HepG2 (cell line): ENCODE measurements around the gene AHCYL1. TPM values are rescaled to one million over a fixed set of nuclear protein-coding genes. Genes with fewer than 3 reads are reported as not detected.

Source experiments
- ATAC-seq: fragments of 200-7000 bp; cut with Tn5 transposase; 3 replicates; pipeline ENCODE4 v1.9.1; 2020; ENCODE audit warnings: mild to moderate bottlenecking, moderate library complexity
- BruUV-seq: library from RNA; stranded (reverse); fragments of 400-500 nt; replicated peaks from 2 replicates; lab custom pipeline; 2021; lab: Mats Ljungman, UMichigan
- CTCF ChIA-PET: fragments of 300-600 bp; formaldehyde crosslinking; extraction: SDS; loops from one replicate; lab custom pipeline; 2021; ENCODE audit warnings: low total read pairs, inconsistent platforms, low intra/inter-chr PET ratio; lab: Yijun Ruan, JAX
- POLR2A ChIA-PET: fragments of 350-600 bp; sonication (Branson Sonifier 250); formaldehyde crosslinking; loops from one replicate; lab custom pipeline; 2020; ENCODE audit warnings: antibody characterized with exemption, inconsistent platforms; lab: Yijun Ruan, JAX
- DNase-seq: peaks from one replicate; pipeline ENCODE4 v3.0.0-alpha.2; 2015; ENCODE audit warnings: low spot score
- FAIRE-seq: peaks from 3 replicates; lab custom pipeline; 2011; peaks lifted over from hg19 to GRCh38; lab: Jason Lieb, UNC
- H2AFZ ChIP-seq: one replicate; pipeline ENCODE4 v1.6.1; 2011; ENCODE audit warnings: low read length, inconsistent platforms
- H3K27ac ChIP-seq: fragments of 300-600 bp; 3 replicates; pipeline ENCODE4 v1.8.0; 2011; ENCODE audit warnings: mixed run types, mild to moderate bottlenecking, mixed read lengths, low read length, inconsistent platforms; ENCODE audit not compliant: insufficient read depth; ENCODE audit errors: extremely low read length
- H3K27me3 ChIP-seq, 2 experiments: fragments of 200-600 bp in 1 of 2; 2 replicates in 1 of 2; 3 replicates in 1 of 2; pipeline versions ENCODE4 v1.6.0 to v1.8.0; 2011; ENCODE audit warnings: low read length in 2 of 2, mild to moderate bottlenecking in 2 of 2, moderate library complexity in 2 of 2, inconsistent platforms in 1 of 2; ENCODE audit not compliant: insufficient read depth in 2 of 2, control insufficient read depth in 1 of 2
- H3K36me3 ChIP-seq, 2 experiments: fragments of 200-600 bp in 1 of 2; replicated peaks in 1 of 2; 2 replicates in 1 of 2; 3 replicates in 1 of 2; pipeline versions ENCODE4 v1.5.1 to v1.8.0; 2011; ENCODE audit warnings: low read length in 2 of 2, inconsistent platforms in 1 of 2; ENCODE audit not compliant: insufficient read depth in 2 of 2, control insufficient read depth in 1 of 2
- H3K4me1 ChIP-seq: 2 replicates; pipeline ENCODE4 v1.5.1; 2012; ENCODE audit warnings: low read length, inconsistent platforms; ENCODE audit not compliant: insufficient read depth
- H3K4me2 ChIP-seq: 2 replicates; pipeline ENCODE4 v1.6.0; 2011; ENCODE audit warnings: low read depth, low read length, inconsistent platforms
- H3K4me3 ChIP-seq, 3 experiments: fragments of 200-600 bp in 1 of 3; sonication (generic), shearing (Covaris generic) in 1 of 3; replicated peaks in 1 of 3; 2 replicates each; pipeline ENCODE4 v1.5.1; 2011 to 2016; ENCODE audit warnings: low read length in 3 of 3, inconsistent platforms in 2 of 3, low read depth in 2 of 3, mild to moderate bottlenecking in 2 of 3, control low read depth in 1 of 3, mixed read lengths in 1 of 3; ENCODE audit not compliant: insufficient read depth in 1 of 3
- H3K79me2 ChIP-seq: one replicate; pipeline ENCODE4 v1.6.1; 2011; ENCODE audit warnings: low read length, inconsistent platforms; ENCODE audit not compliant: insufficient read depth
- H3K9ac ChIP-seq: 2 replicates; pipeline ENCODE4 v1.6.0; 2011; ENCODE audit warnings: mild to moderate bottlenecking, low read depth, low read length, inconsistent platforms; ENCODE audit not compliant: insufficient read depth
- H3K9me3 ChIP-seq: 2 replicates; pipeline ENCODE4 v1.5.1; 2012; ENCODE audit warnings: mild to moderate bottlenecking, low read length
- H4K20me1 ChIP-seq: 2 replicates; pipeline ENCODE4 v1.6.0; 2011; ENCODE audit warnings: inconsistent platforms, mild to moderate bottlenecking, low read length, moderate library complexity; ENCODE audit not compliant: insufficient read depth
- ARNT2 ChIP-seq: sonication (generic); formaldehyde crosslinking; IDR thresholded peaks from 2 replicates; pipeline ENCODE4 v1.8.0; 2022; ENCODE audit warnings: mild to moderate bottlenecking, low read depth, missing genetic modification reagents, moderate library complexity
- HMG20B ChIP-seq: conservative IDR thresholded peaks from 2 replicates; pipeline ENCODE4 v1.6.1; 2016; ENCODE audit warnings: missing genetic modification reagents, missing compliant biosample characterization
- KMT2A ChIP-seq: sonication (generic); formaldehyde crosslinking; IDR thresholded peaks from 2 replicates; pipeline ENCODE4 v1.4.0; 2020; ENCODE audit warnings: missing genetic modification reagents
- PHF8 ChIP-seq: sonication (generic); formaldehyde crosslinking; IDR thresholded peaks from 2 replicates; pipeline ENCODE4 v1.5.0; 2020; ENCODE audit warnings: missing genetic modification reagents
- RBAK ChIP-seq: sonication (generic); formaldehyde crosslinking; IDR thresholded peaks from 2 replicates; pipeline ENCODE4 v1.5.1; 2020; ENCODE audit warnings: mild to moderate bottlenecking, missing genetic modification reagents
- SAP130 ChIP-seq: IDR thresholded peaks from 2 replicates; pipeline ENCODE4 v1.6.1; 2016; ENCODE audit warnings: low read depth
- SP4 ChIP-seq: sonication (generic); formaldehyde crosslinking; IDR thresholded peaks from 2 replicates; pipeline ENCODE4 v1.8.1; 2023; ENCODE audit warnings: mild to moderate bottlenecking, missing genetic modification reagents
- TBX3 ChIP-seq: fragments of 450-650 bp; IDR thresholded peaks from 2 replicates; pipeline ENCODE4 v1.6.1; 2017; ENCODE audit warnings: antibody characterized with exemption, mild to moderate bottlenecking, inconsistent platforms, borderline replicate concordance
- TCF7L2 ChIP-seq: IDR thresholded peaks from 2 replicates; pipeline ENCODE4 v1.6.1; 2011; ENCODE audit warnings: mild to moderate bottlenecking, low read depth, low read length, moderate library complexity
- WIZ ChIP-seq: sonication (generic); formaldehyde crosslinking; IDR thresholded peaks from 2 replicates; pipeline ENCODE4 v1.5.1; 2020; ENCODE audit warnings: mild to moderate bottlenecking, missing genetic modification reagents
- ZNF562 ChIP-seq: sonication (generic); formaldehyde crosslinking; IDR thresholded peaks from 2 replicates; pipeline ENCODE4 v1.8.0; 2022; ENCODE audit warnings: missing genetic modification reagents, borderline replicate concordance
- WGBS: methylation state at CpG from one replicate; pipeline ENCODE4 v1.1.6; 2017; ENCODE audit warnings: low lambda C conversion rate; 5-methylcytosine and 5-hydroxymethylcytosine counted together
- in situ Hi-C: cut with HindIII; loops from 2 replicates; pipeline ENCODE4 v1.10.0; 2017; ENCODE audit warnings: low pct_unique_long_range_greater_than_20kb; ENCODE audit not compliant: extremely low pct_ligation_motif_present
- intact Hi-C: fragments of 100-400 bp; cut with micrococcal nuclease; formaldehyde crosslinking; loops from one replicate; pipeline ENCODE4 v1.10.0; 2022; ENCODE audit not compliant: unreplicated experiment
- polyA plus RNA-seq, 8 experiments: library from polyadenylated mRNA; depleted of rRNA in 3 of 8; stranded (reverse) in 7 of 8; unstranded in 1 of 8; fragments of >200 nt; fragmentation: Illumina TruSeq in 4 of 8; extraction: Trizol in 4 of 8; gene quantifications; 2 replicates each; pipeline versions ENCODE4 v1.2.1 to v1.2.3, GENCODE V29; 2011 to 2016; ENCODE audit warnings: low read depth in 4 of 8, missing spikeins in 1 of 8, mixed read lengths in 1 of 8; ENCODE audit not compliant: insufficient read depth in 1 of 8
- total RNA-seq, 5 experiments: library from RNA; depleted of rRNA; stranded (reverse); fragments of >200 nt; fragmentation: Illumina TruSeq; extraction: Trizol; gene quantifications; 2 replicates each; pipeline ENCODE4 v1.2.3, GENCODE V29; 2016; ENCODE audit warnings: low read depth in 1 of 5
- TF ChIP-seq, protein P1 (sequence below): sonication (generic); formaldehyde crosslinking; IDR thresholded peaks from 2 replicates; pipeline ENCODE4 v1.4.0; 2020; ENCODE audit warnings: mild to moderate bottlenecking, missing genetic modification reagents

AHCYL1 gene
- total and polyA plus RNA-seq, 2 of the 13 experiments (the other 11 are each of a cell fraction or from before 2014, with no cell fraction given): 40.9 to 76.3 TPM

DNA sequence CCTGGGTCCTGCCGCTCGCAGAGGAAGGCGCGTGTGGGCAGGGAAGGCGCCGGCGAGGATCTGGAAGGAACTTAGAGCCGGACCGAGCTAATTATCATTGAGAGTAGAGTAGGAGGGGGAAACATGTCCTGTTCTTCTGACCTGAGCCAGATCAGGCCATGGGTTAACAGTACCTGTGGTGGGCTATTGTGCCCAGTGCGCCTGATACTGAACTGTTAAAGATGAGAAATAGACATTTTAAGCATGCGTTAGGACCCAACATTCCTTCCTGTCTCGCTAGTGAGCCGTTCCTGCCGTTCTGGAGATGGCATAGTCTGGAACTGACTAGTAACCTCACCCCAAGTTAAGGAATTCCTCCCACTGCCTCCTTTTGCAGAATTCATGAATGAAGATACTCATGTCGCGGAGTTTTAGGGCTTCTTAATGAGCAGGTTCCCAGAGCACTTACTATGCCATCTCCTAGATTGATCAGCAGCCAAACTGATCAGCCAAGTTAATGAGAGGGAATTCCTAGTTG, 50.7 kb downstream of the AHCYL1 start:
- peak overlapping the region; percentile 96 for H3K9ac ChIP-seq
- H3K27ac ChIP-seq: peak overlapping the region; percentile 84
- 0 out of 2 replicates have a peak, but pooled peaks have one; percentile 3 for TF ChIP-seq KMT2A (CRISPR knock-in tag)
- no peak for TF ChIP-seq ZNF562 (CRISPR knock-in tag)
- TF ChIP-seq RBAK (CRISPR knock-in tag): no peak
- TF ChIP-seq PHF8 (CRISPR knock-in tag): no peak
- TF ChIP-seq TBX3: no peak
- TF ChIP-seq, protein P1, sequence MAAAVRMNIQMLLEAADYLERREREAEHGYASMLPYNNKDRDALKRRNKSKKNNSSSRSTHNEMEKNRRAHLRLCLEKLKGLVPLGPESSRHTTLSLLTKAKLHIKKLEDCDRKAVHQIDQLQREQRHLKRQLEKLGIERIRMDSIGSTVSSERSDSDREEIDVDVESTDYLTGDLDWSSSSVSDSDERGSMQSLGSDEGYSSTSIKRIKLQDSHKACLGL (CRISPR knock-in tag): peak; percentile 8; the same call in 1 of the 2 replicates
- TF ChIP-seq SAP130 (CRISPR knock-in tag): 0 out of 2 replicates have a peak, but pooled peaks have one; percentile 2
- 0 out of 2 replicates have a peak, but pooled peaks have one; percentile 29 for TF ChIP-seq SP4 (CRISPR knock-in tag)
- 0 out of 2 replicates have a peak, but pooled peaks have one; percentile 5 for TF ChIP-seq WIZ
- TF ChIP-seq ARNT2 (CRISPR knock-in tag): peak; percentile 39; the same call in 1 of the 2 replicates
- no peak for TF ChIP-seq HMG20B (CRISPR knock-in tag)
- TF ChIP-seq TCF7L2: no peak
- no TSS peak for BruUV-seq
- intact Hi-C loops (no loop called here), in situ Hi-C loops (no loop called here)
- no peak overlapping the region for H2AFZ ChIP-seq
- peaks cover 38% of the 10 kb centered on the region for H3K4me1 ChIP-seq
- no peak for DNase-seq
- H4K20me1 ChIP-seq: peaks cover 4% of the 10 kb centered on the region; the same call in 1 of the 2 replicates
- H3K4me2 ChIP-seq: peak overlapping the region; percentile 94
- ChIA-PET POLR2A (interaction anchor here (0.8 to 1.9 kb wide), 9 partner anchors 10 to 487 kb away, joined by 3 to 18 read pairs (median 4); partner anchors contain the start of genes GNAI3, GSTM4 and RBM15), CTCF (no interaction called here)
- 11% methylated on average over 15 of the region's 16 CpGs for WGBS
- peak; percentile 40 for ATAC-seq
- no peaks in the 10 kb centered on the region for H3K27me3 ChIP-seq
- peaks cover 9 to 23% of the 10 kb centered on the region in 2 experiments; a peak in 4 of 5 replicates for H3K36me3 ChIP-seq
- H3K9me3 ChIP-seq: no peaks in the 10 kb centered on the region
- no peak for FAIRE-seq
- H3K4me3 ChIP-seq: peak overlapping the region; percentile 92 to 98 (median 97)
- H3K79me2 ChIP-seq: peaks cover 25% of the 10 kb centered on the region
